Right renal cortex interstitium (tissue), 3 donors: ENCODE measurements around the gene NLRP9. TPM values are rescaled to one million over a fixed set of nuclear protein-coding genes. Genes with fewer than 3 reads are reported as not detected.

Experiments
- DNase-seq, 3 donors: peaks; one replicate each; pipeline ENCODE4 v3.0.0-alpha.2; 2013; ENCODE audit warnings: low read depth in 3 of 3, low spot score in 2 of 3
- polyA plus RNA-seq, 3 donors: library from polyadenylated mRNA; unstranded; fragments of 120-200 nt; gene quantifications; one replicate each; pipeline ENCODE4 v1.2.1, GENCODE V29; 2013; ENCODE audit not compliant: insufficient read length in 3 of 3

Gene NLRP9
- polyA plus RNA-seq, 3 donors, result 0.07 TPM; not detected in 2

GRCh38 chr19:55675661-55676354 is 62.4 kb downstream of the NLRP9 start:
- no peak for DNase-seq

GRCh38 chr19:55674841-55675660 is 63.2 kb downstream of the NLRP9 start, which contains the start of gene EPN1:
Gene EPN1 (plus strand): TSS chr19:55675226. CDS start chr19:55678628, 3,402 bp downstream.
- DNase-seq, result peak; percentile 75 to 90 (median 85)

GRCh38 chr19:55674459-55674840 is 63.8 kb downstream of the NLRP9 start:
- DNase-seq, result no peak

- DNase-seq, result no peak
These were observed 64.3 kb downstream of the NLRP9 start for GRCh38 chr19:55673889-55674288.

GRCh38 chr19:55673465-55673864 is 64.7 kb downstream of the NLRP9 start:
- no peak for DNase-seq

GRCh38 chr19:55672418-55672817 is 65.8 kb downstream of the NLRP9 start:
- DNase-seq, result no peak

- no peak for DNase-seq
These were observed 67.2 kb downstream of the NLRP9 start for GRCh38 chr19:55671054-55671378.

GRCh38 chr19:55670280-55671053 is 67.7 kb downstream of the NLRP9 start:
- no peak for DNase-seq

GRCh38 chr19:55669418-55670279 is 68.6 kb downstream of the NLRP9 start:
- DNase-seq, result no peak

GRCh38 chr19:55668603-55669348 is 69.4 kb downstream of the NLRP9 start:
- DNase-seq, result no peak

- no peak for DNase-seq
These were observed 70.2 kb downstream of the NLRP9 start for GRCh38 chr19:55667958-55668357.

GRCh38 chr19:55667511-55667910 is 70.7 kb downstream of the NLRP9 start:
- no peak for DNase-seq

GRCh38 chr19:55667006-55667381 is 71.2 kb downstream of the NLRP9 start:
- DNase-seq, result no peak

GRCh38 chr19:55666343-55667005 is 71.7 kb downstream of the NLRP9 start:
- DNase-seq, result no peak

- DNase-seq, result no peak
These were observed 74.2 kb downstream of the NLRP9 start for GRCh38 chr19:55663846-55664536.

GRCh38 chr19:55661826-55662225 is 76.4 kb downstream of the NLRP9 start:
- DNase-seq, result no peak

- DNase-seq, result no peak
These were observed 77.2 kb downstream of the NLRP9 start for GRCh38 chr19:55660991-55661390.

- DNase-seq, result no peak
These were observed 77.8 kb downstream of the NLRP9 start for GRCh38 chr19:55660404-55660803.

- DNase-seq, result no peak
These were observed 78.4 kb downstream of the NLRP9 start for GRCh38 chr19:55659822-55660221.
